ENCODE data around the gene SEMA3E.

DNA sequence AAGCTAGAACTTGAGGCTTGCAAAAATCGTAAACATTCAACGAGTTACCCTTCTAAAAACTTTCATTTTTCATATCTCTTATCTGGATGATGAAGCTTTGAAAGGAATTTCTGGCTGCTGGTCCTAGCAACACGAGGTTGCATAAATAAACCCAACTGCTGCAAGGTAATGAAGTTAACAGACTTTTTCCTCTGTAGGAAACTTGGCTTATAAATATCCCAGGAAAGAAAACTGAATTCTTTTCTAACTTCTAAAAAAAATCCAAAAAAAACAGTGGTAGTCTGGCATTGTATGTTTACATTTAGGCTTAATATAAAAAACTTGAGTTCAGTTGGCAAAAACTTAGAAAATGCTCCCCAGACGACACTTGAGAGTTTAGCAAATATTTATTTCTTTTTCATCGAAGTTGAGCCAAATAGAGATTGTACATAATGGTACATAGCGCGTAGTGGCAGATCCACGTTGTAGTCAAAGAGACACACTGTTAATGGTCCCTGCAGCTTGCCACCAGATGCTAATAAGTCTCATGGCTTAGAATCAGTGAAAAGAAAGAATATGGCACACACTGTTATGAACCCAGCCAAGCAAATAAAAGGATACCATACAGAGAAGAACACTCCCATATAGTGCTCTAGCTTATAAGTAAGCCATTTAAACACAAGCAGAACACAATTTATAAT is 285.9 kb downstream of the SEMA3E start:
- TF ChIP-seq POLR2AphosphoS5 (IDR thresholded peaks at IDR 0.05): no peak
- TF ChIP-seq, protein P1, sequence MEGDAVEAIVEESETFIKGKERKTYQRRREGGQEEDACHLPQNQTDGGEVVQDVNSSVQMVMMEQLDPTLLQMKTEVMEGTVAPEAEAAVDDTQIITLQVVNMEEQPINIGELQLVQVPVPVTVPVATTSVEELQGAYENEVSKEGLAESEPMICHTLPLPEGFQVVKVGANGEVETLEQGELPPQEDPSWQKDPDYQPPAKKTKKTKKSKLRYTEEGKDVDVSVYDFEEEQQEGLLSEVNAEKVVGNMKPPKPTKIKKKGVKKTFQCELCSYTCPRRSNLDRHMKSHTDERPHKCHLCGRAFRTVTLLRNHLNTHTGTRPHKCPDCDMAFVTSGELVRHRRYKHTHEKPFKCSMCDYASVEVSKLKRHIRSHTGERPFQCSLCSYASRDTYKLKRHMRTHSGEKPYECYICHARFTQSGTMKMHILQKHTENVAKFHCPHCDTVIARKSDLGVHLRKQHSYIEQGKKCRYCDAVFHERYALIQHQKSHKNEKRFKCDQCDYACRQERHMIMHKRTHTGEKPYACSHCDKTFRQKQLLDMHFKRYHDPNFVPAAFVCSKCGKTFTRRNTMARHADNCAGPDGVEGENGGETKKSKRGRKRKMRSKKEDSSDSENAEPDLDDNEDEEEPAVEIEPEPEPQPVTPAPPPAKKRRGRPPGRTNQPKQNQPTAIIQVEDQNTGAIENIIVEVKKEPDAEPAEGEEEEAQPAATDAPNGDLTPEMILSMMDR (IDR thresholded peaks at IDR 0.05): no peak

All from suprapubic skin (tissue), 3 donors.